ENCODE measurements around the gene TEX50.
"Not testable (repeated sequence)": the region's sequence is repeated elsewhere in the genome, so short reads cannot be mapped to it uniquely, and the experiment has no call there.

TEX50 gene, protein sequence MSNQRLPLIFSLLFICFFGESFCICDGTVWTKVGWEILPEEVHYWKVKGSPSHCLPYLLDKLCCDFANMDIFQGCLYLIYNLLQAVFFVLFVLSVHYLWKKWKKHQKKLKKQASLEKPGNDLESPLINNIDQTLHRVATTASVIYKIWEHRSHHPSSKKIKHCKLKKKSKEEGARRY

DNA sequence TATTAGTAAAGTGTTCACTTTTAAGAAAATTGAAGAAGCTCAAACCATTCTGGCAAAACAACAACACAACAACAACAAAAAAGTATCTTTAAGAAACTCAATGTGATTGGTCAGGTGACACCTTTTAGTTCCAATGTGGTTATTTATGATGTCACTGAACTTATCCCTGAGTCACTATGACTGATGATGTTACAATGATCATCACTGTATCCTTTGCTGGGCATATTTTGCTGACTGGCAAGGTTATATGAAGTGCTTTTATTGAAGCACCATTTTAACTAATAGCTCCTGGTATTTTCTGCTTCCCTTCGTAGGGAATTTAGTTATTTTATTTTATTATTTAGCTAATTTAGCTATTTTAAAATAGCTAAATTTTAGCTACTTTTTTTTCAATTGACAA lies at the start of gene TEX50:
Gene TEX50 (plus strand): TSS at position 223 of the 400 bp plus-strand sequence. CDS start 184 bp downstream, outside the sequence.
- H3K27ac Mint-ChIP-seq = no peak within 1 kb of the TSS
- no peaks in the 10 kb centered on the region for H3K36me3 Mint-ChIP-seq
- no peak for ATAC-seq
- no peak within 1 kb of the TSS for H3K4me3 Mint-ChIP-seq
- no peaks in the 10 kb centered on the region for H3K4me1 Mint-ChIP-seq
- no peak for DNase-seq (ENCODE audit: low spot score in 2 of 2)
- peaks cover 7% of the 10 kb centered on the region for H3K9me3 Mint-ChIP-seq

DNA sequence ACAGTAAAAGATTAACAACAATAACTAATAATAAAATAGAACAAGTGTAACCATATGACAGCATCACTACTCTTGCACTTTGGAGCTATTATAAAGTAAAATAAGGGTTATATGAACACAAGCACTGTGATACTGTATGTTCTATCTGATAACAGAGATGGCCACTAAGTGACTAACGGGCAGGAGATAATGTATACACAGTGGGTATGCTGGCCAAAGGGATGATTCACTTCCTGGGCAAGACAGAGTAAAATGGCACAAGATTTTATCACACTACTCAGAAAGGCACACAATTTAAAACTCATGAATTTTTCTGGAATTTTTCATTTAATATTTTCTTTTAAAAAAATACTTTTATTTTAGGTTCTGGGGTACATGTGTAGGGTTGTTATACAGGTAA lies 44.6 kb upstream of the TEX50 start:
- no peak overlapping the region for H3K27ac Mint-ChIP-seq
- H3K4me1 Mint-ChIP-seq = no peaks in the 10 kb centered on the region
- H3K36me3 Mint-ChIP-seq = no peaks in the 10 kb centered on the region
- no peaks in the 10 kb centered on the region for H3K9me3 Mint-ChIP-seq
- no peak overlapping the region for H3K4me3 Mint-ChIP-seq
- no peak for ATAC-seq
- DNase-seq (ENCODE audit: low spot score in 2 of 2) = no peak

DNA sequence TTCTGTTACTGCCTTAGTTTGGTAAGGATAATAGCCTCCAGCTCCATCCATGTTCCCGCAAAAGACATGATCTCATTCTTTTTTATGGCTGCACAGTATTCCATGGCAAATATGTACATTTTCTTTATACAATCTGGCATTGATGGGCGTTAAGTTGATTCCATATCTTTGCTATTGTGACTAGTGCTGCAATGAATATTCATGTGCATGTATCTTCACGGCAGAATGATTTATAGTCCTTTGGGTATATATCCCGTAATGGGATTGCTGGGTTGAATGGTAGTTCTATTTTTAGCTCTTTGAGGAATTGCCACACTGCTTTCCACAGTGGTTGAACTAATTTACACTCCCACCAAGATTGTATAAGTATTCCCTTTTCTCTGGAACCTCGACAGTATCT lies 44.0 kb upstream of the TEX50 start:
- H3K36me3 Mint-ChIP-seq; H3K27ac Mint-ChIP-seq; H3K4me3 Mint-ChIP-seq; H3K9me3 Mint-ChIP-seq; H3K4me1 Mint-ChIP-seq; DNase-seq (ENCODE audit: low spot score in 2 of 2); ATAC-seq: not testable (repeated sequence)

DNA sequence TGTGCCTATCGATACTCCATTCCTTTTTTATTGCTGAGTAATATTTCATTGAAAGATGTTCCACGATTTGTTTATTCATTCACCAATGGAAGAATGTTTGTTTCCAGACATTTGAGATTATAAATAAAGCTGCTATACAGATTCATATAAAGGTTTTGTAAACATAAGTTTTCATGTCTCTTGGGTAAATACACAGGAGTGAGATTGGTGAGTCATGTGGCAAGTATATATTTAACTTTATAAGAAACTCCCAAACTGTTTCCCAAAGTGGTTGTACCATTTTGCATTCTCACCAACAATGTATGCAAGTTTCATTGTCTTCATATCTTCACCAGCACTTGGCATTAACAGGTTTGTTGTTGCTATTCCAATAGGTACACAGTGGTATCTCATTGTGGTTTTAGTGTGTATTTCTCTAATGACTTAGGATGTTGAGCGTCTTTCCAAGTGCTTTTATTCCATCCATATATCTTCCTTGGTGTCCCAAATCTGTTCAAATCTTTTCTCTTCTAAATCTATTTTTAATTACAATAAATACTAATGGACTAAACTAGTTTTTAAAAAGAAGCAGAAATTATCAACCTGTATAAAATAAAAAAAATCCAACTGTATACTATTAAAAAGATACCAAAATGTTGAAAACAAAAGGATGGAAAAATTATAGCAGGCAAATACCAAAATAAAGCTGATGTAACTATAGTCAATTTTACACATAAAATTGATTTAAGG lies 38.9 kb upstream of the TEX50 start:
- ATAC-seq = no peak
- DNase-seq (ENCODE audit: low spot score in 2 of 2) = no peak

GRCh38 chr1:173601588-173601987 lies 33.5 kb upstream of the TEX50 start:
- H3K4me3 Mint-ChIP-seq = peak overlapping the region; percentile 5
- DNase-seq (ENCODE audit: low spot score in 2 of 2) (no peak), ATAC-seq (no peak)
- no peaks in the 10 kb centered on the region for H3K9me3 Mint-ChIP-seq
- H3K4me1 Mint-ChIP-seq = peaks cover 10% of the 10 kb centered on the region
- H3K27ac Mint-ChIP-seq = peak overlapping the region; percentile 42
- H3K36me3 Mint-ChIP-seq = no peaks in the 10 kb centered on the region

More for the DNA sequence above, 38.9 kb upstream of the TEX50 start:
- Mint-ChIP-seq H3K9me3 (no peaks in the 10 kb centered on the region), H3K4me3 (no peak overlapping the region), H3K4me1 (peaks cover 3% of the 10 kb centered on the region), H3K36me3 (no peaks in the 10 kb centered on the region), H3K27ac (no peak overlapping the region)

DNA sequence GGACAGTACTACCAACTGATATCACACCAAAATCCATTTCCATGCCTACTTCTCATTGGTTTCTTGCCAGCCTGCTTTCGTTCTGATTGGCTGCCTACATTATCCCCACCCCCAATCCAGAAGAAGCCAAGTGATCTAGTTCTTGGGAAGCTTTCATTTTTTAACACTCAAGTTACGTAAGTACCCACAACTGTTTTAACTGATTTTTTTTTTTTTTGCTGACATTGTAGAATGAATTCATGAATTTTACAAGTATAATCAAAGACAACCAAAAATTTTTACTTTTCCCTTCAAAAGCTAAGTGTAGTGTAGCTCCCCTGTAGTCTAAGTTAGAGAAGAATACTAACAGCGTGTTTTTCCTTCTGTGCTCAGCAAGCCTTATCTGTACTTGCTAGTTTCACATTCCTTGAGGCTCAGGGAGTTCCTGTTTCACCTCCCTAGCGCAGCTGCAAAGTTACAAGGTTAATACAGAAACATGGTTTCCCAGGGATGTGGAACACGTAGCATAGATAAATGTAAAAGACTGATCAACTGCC lies 32.0 kb upstream of the TEX50 start, which contains the start of gene SLC9C2:
Gene SLC9C2 (minus strand): TSS at position 17 of the 536 bp plus-strand sequence. CDS start 1,296 bp downstream, outside the sequence.
- DNase-seq (ENCODE audit: low spot score in 2 of 2) = no peak

GRCh38 chr1:173608503-173609216 lies 26.5 kb upstream of the TEX50 start:
- no peak overlapping the region for H3K4me3 Mint-ChIP-seq
- no peak overlapping the region for H3K27ac Mint-ChIP-seq
- H3K9me3 Mint-ChIP-seq = no peaks in the 10 kb centered on the region
- H3K36me3 Mint-ChIP-seq = no peaks in the 10 kb centered on the region
- no peak for ATAC-seq
- no peaks in the 10 kb centered on the region for H3K4me1 Mint-ChIP-seq
- no peak for DNase-seq (ENCODE audit: low spot score in 2 of 2)

More for the DNA sequence above, 32.0 kb upstream of the TEX50 start, which contains the start of gene SLC9C2:
- no peak within 1 kb of the TSS for H3K27ac Mint-ChIP-seq
- ATAC-seq = no peak
- H3K36me3 Mint-ChIP-seq = no peaks in the 10 kb centered on the region
- H3K9me3 Mint-ChIP-seq = no peaks in the 10 kb centered on the region
- H3K4me1 Mint-ChIP-seq = peaks cover 10% of the 10 kb centered on the region
- no peak within 1 kb of the TSS for H3K4me3 Mint-ChIP-seq

GRCh38 chr1:173613086-173613485 lies 22.1 kb upstream of the TEX50 start:
- not testable (repeated sequence) for ATAC-seq; H3K4me3 Mint-ChIP-seq; H3K36me3 Mint-ChIP-seq; DNase-seq (ENCODE audit: low spot score in 2 of 2); H3K9me3 Mint-ChIP-seq; H3K27ac Mint-ChIP-seq
- peaks cover 12% of the 10 kb centered on the region for H3K4me1 Mint-ChIP-seq

DNA sequence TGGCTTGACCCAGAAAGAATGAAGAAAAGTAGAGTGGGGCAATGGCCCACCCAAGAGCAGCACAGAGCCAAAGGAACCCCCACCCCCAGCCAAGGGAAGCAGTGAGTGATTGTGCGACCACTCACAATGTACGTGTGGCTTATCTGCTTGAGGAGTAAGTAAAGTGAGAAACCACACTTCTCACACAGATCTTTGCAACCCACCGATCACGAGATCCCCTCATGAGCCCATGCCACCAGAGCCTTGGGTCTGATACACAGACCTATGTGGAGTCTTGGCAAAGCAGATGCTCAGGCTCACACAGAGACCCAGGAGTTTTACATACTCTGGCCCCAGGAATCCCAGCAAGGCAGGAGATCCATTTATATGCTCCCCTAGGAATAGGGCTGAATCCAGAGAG lies 18.3 kb upstream of the TEX50 start:
- DNase-seq (ENCODE audit: low spot score in 2 of 2) (no peak), ATAC-seq (peak; percentile 51)
- Mint-ChIP-seq H3K4me1 (peaks cover 12% of the 10 kb centered on the region), H3K36me3 (no peaks in the 10 kb centered on the region), H3K4me3 (no peak overlapping the region), H3K9me3 (peaks cover 9% of the 10 kb centered on the region), H3K27ac (no peak overlapping the region)

DNA sequence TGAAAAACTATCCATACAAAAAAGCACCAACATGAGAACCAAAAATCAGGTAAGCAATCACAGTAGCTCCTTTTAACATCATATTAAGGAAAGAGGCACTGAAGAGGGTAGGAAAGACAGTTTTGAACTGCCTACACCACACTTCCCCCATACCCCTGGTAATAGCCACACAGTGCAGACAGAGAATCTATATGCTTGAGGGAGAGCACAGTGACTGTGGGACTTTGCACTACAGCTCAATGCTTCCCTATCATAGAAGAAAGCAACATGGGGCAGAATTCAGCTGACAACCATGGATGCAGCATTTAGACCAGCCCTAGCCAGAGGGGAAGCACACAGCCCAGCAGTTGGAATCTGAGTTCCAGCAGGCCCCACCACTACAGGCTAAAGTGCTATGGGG lies 7.9 kb upstream of the TEX50 start:
- DNase-seq (ENCODE audit: low spot score in 2 of 2) = no peak
- Mint-ChIP-seq H3K4me3 (no peak overlapping the region), H3K4me1 (no peaks in the 10 kb centered on the region), H3K36me3 (no peaks in the 10 kb centered on the region), H3K9me3 (no peaks in the 10 kb centered on the region), H3K27ac (no peak overlapping the region)
- ATAC-seq = no peak

GRCh38 chr1:173628888-173629287 lies 6.2 kb upstream of the TEX50 start:
- Mint-ChIP-seq H3K36me3 (no peaks in the 10 kb centered on the region), H3K4me3 (no peak overlapping the region), H3K9me3 (no peaks in the 10 kb centered on the region), H3K4me1 (no peaks in the 10 kb centered on the region), H3K27ac (no peak overlapping the region)
- ATAC-seq (no peak), DNase-seq (ENCODE audit: low spot score in 2 of 2) (no peak)

DNA sequence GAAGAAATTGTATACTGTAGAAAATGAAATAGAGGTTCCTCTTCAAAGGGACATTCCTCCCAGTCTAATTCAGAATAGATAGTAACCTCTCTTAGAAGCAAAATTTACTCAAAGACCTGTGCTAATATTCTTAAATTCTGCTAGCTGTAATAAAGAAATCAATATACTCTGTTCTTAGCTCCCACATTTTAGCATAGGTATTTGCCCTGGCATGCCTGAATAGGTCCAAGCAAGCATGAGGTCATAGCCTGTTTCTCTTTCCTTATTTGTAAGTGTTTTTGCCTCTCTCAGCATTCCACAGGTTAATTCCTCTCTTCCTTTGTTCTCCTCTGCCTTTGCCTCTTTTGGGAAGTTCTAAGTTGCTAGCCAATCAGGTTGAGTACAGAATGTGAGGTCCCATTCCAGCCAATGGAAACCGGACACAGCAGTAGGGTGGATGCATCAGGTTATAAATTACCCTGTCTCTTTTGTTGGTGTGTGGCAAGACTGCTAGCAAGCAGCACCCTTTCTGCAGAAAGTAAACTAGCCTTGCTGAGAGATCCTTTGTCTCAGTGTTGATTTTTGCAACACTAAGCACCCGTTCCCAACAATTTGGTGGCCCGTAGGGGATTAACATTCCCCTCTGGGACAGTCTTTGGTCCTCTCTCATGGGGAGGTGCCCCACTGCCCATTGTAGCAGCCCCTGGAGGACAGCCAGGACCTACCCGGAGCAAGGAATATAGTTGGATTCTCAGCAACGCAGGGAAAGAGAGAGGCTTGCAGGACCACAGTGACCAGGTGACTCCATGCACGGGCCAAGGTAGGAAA lies 2.3 kb downstream of the TEX50 start:
- H3K4me3 Mint-ChIP-seq; H3K4me1 Mint-ChIP-seq; H3K36me3 Mint-ChIP-seq; DNase-seq (ENCODE audit: low spot score in 2 of 2); ATAC-seq; H3K9me3 Mint-ChIP-seq; H3K27ac Mint-ChIP-seq: not testable (repeated sequence)

GRCh38 chr1:173638043-173639021 lies 3.2 kb downstream of the TEX50 start:
- Mint-ChIP-seq H3K9me3 (peaks cover 9% of the 10 kb centered on the region), H3K4me1 (no peaks in the 10 kb centered on the region), H3K4me3 (no peak overlapping the region), H3K36me3 (no peaks in the 10 kb centered on the region), H3K27ac (no peak overlapping the region)
- ATAC-seq (no peak), DNase-seq (ENCODE audit: low spot score in 2 of 2) (no peak)

DNA sequence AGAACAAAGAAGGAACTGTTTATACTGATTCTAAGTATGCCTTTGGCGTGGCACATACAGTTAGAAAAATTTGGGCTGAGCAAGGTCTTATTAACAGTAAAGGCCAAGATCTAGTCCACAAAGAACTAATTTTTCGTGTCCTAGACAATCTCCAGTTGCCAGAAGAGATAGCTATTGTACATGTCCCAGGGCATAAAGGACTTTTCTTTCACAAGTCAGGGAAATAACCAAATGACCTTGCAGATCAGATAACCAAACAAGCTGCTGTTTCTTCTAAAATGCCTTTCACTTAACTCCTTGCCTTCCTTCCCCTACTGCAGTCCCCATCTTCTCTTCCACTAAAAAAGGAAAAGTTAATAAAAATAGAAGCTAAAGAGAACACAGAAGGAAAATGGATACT lies 4.0 kb downstream of the TEX50 start:
- ATAC-seq (no peak), DNase-seq (ENCODE audit: low spot score in 2 of 2) (no peak)
- Mint-ChIP-seq H3K4me3 (no peak overlapping the region), H3K9me3 (peaks cover 9% of the 10 kb centered on the region), H3K36me3 (no peaks in the 10 kb centered on the region), H3K4me1 (no peaks in the 10 kb centered on the region), H3K27ac (no peak overlapping the region)

Data from stimulated activated effector memory CD8-positive, alpha-beta T cell treated with anti-CD3 and anti-CD28 coated beads, Interleukin-12 subunit alpha, Interleukin-12 subunit beta, amount 100 ng/mL, for 72 hours (primary cell).